GM12891 (cell line): ENCODE measurements around the gene USP30.
A peak's percentile ranks its signal among the peaks of the same experiment; 100 is the strongest.

Experiments used
- DNase-seq: peaks from one replicate; pipeline ENCODE4 v3.0.0; 2011; ENCODE audit warnings: low spot score; ENCODE audit not compliant: insufficient read length
- FAIRE-seq: peaks from 2 replicates; lab custom pipeline; 2011; peaks lifted over from hg19 to GRCh38; lab: Jason Lieb, UNC
- PAX5 ChIP-seq: IDR thresholded peaks from 2 replicates; pipeline ENCODE4 v1.6.1; 2011; ENCODE audit warnings: low read length, moderate library complexity, mild to moderate bottlenecking; ENCODE audit not compliant: insufficient read depth, severe bottlenecking
- POLR2A ChIP-seq: IDR thresholded peaks from 2 replicates; pipeline ENCODE4 v1.6.1; 2011; ENCODE audit warnings: low read depth, low read length, control low read depth
- POLR2AphosphoS5 ChIP-seq: IDR thresholded peaks from 2 replicates; pipeline ENCODE4 v1.6.1; 2011; ENCODE audit warnings: low read depth, low read length, control low read depth
- POU2F2 ChIP-seq: IDR thresholded peaks from 2 replicates; pipeline ENCODE4 v1.6.1; 2011; ENCODE audit warnings: low read depth, mild to moderate bottlenecking, control low read depth, low read length, moderate library complexity
- SPI1 ChIP-seq: IDR thresholded peaks from 2 replicates; pipeline ENCODE4 v1.6.1; 2011; ENCODE audit warnings: low read depth, low read length, control low read depth
- TAF1 ChIP-seq: IDR thresholded peaks from 2 replicates; pipeline ENCODE4 v1.6.1; 2011; ENCODE audit warnings: low read depth, low read length, control low read depth

USP30 gene

GRCh38 chr12:109097435-109098182 lies 45.2 kb downstream of the USP30 start, which contains the start of gene UNG:
Gene UNG, plus strand, starts transcription at chr12:109097597. Its CDS starts 83 bp downstream, at chr12:109097680.
- FAIRE-seq: peak; percentile 96
- no peak for TF ChIP-seq PAX5
- peak; percentile 50; the same call in 1 of the 2 replicates for TF ChIP-seq POLR2A
- no peak for TF ChIP-seq TAF1
- TF ChIP-seq POLR2AphosphoS5: no peak
- no peak for TF ChIP-seq SPI1
- peak; percentile 96 for DNase-seq

GRCh38 chr12:109098183-109098604 lies 45.8 kb downstream of the USP30 start:
- TF ChIP-seq POU2F2 (no peak), POLR2A (no peak), PAX5 (no peak), SPI1 (no peak), TAF1 (no peak), POLR2AphosphoS5 (no peak)
- DNase-seq (no peak), FAIRE-seq (no peak)

GRCh38 chr12:109098651-109099050 lies 46.3 kb downstream of the USP30 start:
- no peak for FAIRE-seq
- no peak for DNase-seq

GRCh38 chr12:109099431-109100020 lies 47.1 kb downstream of the USP30 start:
- no peak for TF ChIP-seq PAX5
- TF ChIP-seq SPI1: no peak
- TF ChIP-seq POLR2AphosphoS5: no peak
- TF ChIP-seq TAF1: no peak
- no peak for TF ChIP-seq POU2F2
- TF ChIP-seq POLR2A: no peak
- DNase-seq: no peak
- FAIRE-seq: no peak

More at GRCh38 chr12:109098651-109099050, 46.3 kb downstream of the USP30 start:
- TF ChIP-seq POU2F2: no peak
- TF ChIP-seq TAF1: no peak
- no peak for TF ChIP-seq POLR2AphosphoS5
- TF ChIP-seq SPI1: no peak
- TF ChIP-seq PAX5: no peak
- TF ChIP-seq POLR2A: no peak

GRCh38 chr12:109100741-109101140 lies 48.4 kb downstream of the USP30 start:
- DNase-seq (no peak), FAIRE-seq (no peak)
- TF ChIP-seq TAF1 (no peak), SPI1 (no peak), POLR2AphosphoS5 (no peak), PAX5 (no peak), POU2F2 (no peak), POLR2A (no peak)

- DNase-seq (no peak), FAIRE-seq (no peak)
- TF ChIP-seq PAX5: no peak
- no peak for TF ChIP-seq POU2F2
- TF ChIP-seq POLR2A: no peak
- no peak for TF ChIP-seq POLR2AphosphoS5
- TF ChIP-seq TAF1: no peak
- TF ChIP-seq SPI1: no peak
Measured at GRCh38 chr12:109102491-109102890, 50.1 kb downstream of the USP30 start.

- TF ChIP-seq POLR2AphosphoS5: no peak
- no peak for TF ChIP-seq POU2F2
- TF ChIP-seq TAF1: no peak
- TF ChIP-seq SPI1: no peak
- DNase-seq: no peak
- FAIRE-seq: no peak
Measured at GRCh38 chr12:109105176-109105575, 52.8 kb downstream of the USP30 start.

GRCh38 chr12:109109746-109110350 lies 57.5 kb downstream of the USP30 start:
- DNase-seq: no peak
- TF ChIP-seq SPI1: no peak
- no peak for TF ChIP-seq TAF1
- no peak for TF ChIP-seq POU2F2
- no peak for TF ChIP-seq POLR2AphosphoS5
- no peak for TF ChIP-seq POLR2A
- TF ChIP-seq PAX5: no peak
- FAIRE-seq: no peak

GRCh38 chr12:109110988-109111495 lies 58.7 kb downstream of the USP30 start:
- peak; percentile 92 for FAIRE-seq

More at GRCh38 chr12:109110988-109111495, 58.7 kb downstream of the USP30 start:
- TF ChIP-seq POLR2AphosphoS5: peak; percentile 42; the same call in 1 of the 2 replicates
- TF ChIP-seq PAX5: no peak
- DNase-seq: peak; percentile 64
